ENCODE measurements around the gene TNKS2.
"Not testable (repeated sequence)": the region's sequence is repeated elsewhere in the genome, so short reads cannot be mapped to it uniquely, and the experiment has no call there.

TNKS2 gene

DNA sequence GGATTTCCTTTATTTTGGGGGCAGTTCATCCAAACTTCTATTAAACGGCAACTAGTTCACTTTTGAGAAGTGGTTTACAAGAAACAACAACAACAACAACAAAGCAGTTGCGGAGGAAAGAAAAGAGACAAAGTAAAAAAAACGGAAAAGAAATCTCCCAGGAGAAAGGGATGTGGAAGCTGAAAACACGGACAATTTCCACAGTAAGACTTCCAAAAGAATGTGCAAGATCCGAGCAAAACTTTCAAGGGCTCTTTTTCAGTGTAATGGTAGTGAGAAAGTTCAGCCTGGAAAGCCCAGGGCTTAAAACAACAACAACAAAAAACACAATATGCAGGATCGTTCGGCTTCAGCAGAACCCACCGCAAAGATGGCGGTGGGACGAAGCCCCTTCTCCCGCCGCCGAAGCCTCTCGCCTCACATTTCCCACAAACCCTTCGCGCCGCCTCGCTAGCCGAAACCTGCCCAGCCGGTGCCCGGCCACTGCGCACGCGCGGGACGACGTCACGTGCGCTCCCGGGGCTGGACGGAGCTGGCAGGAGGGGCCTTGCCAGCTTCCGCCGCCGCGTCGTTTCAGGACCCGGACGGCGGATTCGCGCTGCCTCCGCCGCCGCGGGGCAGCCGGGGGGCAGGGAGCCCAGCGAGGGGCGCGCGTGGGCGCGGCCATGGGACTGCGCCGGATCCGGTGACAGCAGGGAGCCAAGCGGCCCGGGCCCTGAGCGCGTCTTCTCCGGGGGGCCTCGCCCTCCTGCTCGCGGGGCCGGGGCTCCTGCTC lies at the start of gene TNKS2:
TNKS2 (plus strand) TSS at position 553 of the 775 bp plus-strand sequence. CDS start 265 bp downstream, outside the sequence.
- Histone ChIP-seq H3K4me2 (ENCODE audit: low read length) (peak within 1 kb of the TSS; percentile 79), H3K36me3 (ENCODE audit: control insufficient read depth, insufficient read depth, low read length) (no peaks in the 10 kb centered on the region), H3K79me2 (peaks cover 36% of the 10 kb centered on the region), H3K9me3 (ENCODE audit: control insufficient read depth, low read length) (no peaks in the 10 kb centered on the region), H3K9ac (peak within 1 kb of the TSS; percentile 58), H3K4me3 (ENCODE audit: low read depth, low read length) (peak within 1 kb of the TSS; percentile 90), H3K27me3 (ENCODE audit: control insufficient read depth, insufficient read depth, low read length) (no peaks in the 10 kb centered on the region), H3K27ac (peak within 1 kb of the TSS; percentile 88), H2AFZ (peak within 1 kb of the TSS; percentile 94), H3K4me1 (peaks cover 10% of the 10 kb centered on the region)
- TF ChIP-seq, protein P1, sequence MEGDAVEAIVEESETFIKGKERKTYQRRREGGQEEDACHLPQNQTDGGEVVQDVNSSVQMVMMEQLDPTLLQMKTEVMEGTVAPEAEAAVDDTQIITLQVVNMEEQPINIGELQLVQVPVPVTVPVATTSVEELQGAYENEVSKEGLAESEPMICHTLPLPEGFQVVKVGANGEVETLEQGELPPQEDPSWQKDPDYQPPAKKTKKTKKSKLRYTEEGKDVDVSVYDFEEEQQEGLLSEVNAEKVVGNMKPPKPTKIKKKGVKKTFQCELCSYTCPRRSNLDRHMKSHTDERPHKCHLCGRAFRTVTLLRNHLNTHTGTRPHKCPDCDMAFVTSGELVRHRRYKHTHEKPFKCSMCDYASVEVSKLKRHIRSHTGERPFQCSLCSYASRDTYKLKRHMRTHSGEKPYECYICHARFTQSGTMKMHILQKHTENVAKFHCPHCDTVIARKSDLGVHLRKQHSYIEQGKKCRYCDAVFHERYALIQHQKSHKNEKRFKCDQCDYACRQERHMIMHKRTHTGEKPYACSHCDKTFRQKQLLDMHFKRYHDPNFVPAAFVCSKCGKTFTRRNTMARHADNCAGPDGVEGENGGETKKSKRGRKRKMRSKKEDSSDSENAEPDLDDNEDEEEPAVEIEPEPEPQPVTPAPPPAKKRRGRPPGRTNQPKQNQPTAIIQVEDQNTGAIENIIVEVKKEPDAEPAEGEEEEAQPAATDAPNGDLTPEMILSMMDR (IDR thresholded peaks at IDR 0.05), result peak; percentile 9

DNA sequence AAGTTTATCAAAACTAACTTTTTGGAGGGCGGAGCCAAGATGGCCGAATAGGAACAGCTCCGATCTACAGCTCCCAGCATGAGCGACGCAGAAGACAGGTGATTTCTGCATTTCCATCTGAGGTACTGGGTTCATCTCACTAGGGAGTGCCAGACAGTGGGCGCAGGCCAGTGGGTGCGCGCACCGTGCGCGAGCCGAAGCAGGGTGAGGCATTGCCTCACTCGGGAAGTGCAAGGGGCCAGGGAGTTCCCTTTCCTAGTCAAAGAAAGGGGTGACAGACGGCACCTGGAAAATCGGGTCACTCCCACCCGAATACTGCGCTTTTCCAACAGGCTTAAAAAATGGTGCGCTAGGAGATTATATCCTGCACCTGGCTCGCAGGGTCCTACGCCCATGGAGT lies 48.6 kb upstream of the TNKS2 start:
- H3K27ac ChIP-seq; H3K9me3 ChIP-seq (ENCODE audit: control insufficient read depth, low read length); H3K4me1 ChIP-seq; H3K36me3 ChIP-seq (ENCODE audit: control insufficient read depth, insufficient read depth, low read length); H3K4me3 ChIP-seq (ENCODE audit: low read depth, low read length); H3K4me2 ChIP-seq (ENCODE audit: low read length); H3K27me3 ChIP-seq (ENCODE audit: control insufficient read depth, insufficient read depth, low read length); H3K9ac ChIP-seq; H3K79me2 ChIP-seq; H2AFZ ChIP-seq: not testable (repeated sequence)

DNA sequence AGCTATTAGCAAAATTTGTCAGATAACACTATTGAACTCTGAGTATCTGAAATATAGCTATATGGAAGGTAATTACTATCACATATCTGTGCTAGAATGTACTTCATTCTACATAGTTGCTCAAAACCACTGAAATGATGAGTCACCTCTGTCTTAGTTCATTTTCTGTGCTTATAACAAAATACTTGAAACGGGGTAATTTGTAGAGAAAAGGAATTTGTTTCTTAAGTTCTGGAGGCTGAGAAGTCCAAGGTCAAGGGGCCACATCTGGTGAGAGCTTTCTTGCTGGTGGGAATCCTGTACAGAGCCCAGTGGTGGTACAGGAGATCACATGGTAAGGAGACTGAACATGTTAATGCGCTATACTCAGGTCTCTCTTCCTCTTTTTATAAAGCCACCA lies 41.9 kb upstream of the TNKS2 start:
- TF ChIP-seq, protein P1 (IDR thresholded peaks at IDR 0.05), result no peak
- Histone ChIP-seq H3K79me2 (no peaks in the 10 kb centered on the region), H2AFZ (no peak overlapping the region), H3K4me1 (no peaks in the 10 kb centered on the region), H3K9me3 (ENCODE audit: control insufficient read depth, low read length) (no peaks in the 10 kb centered on the region), H3K9ac (no peak overlapping the region), H3K27ac (no peak overlapping the region), H3K36me3 (ENCODE audit: control insufficient read depth, insufficient read depth, low read length) (no peaks in the 10 kb centered on the region), H3K4me3 (ENCODE audit: low read depth, low read length) (no peak overlapping the region), H3K4me2 (ENCODE audit: low read length) (no peak overlapping the region), H3K27me3 (ENCODE audit: control insufficient read depth, insufficient read depth, low read length) (no peaks in the 10 kb centered on the region)

DNA sequence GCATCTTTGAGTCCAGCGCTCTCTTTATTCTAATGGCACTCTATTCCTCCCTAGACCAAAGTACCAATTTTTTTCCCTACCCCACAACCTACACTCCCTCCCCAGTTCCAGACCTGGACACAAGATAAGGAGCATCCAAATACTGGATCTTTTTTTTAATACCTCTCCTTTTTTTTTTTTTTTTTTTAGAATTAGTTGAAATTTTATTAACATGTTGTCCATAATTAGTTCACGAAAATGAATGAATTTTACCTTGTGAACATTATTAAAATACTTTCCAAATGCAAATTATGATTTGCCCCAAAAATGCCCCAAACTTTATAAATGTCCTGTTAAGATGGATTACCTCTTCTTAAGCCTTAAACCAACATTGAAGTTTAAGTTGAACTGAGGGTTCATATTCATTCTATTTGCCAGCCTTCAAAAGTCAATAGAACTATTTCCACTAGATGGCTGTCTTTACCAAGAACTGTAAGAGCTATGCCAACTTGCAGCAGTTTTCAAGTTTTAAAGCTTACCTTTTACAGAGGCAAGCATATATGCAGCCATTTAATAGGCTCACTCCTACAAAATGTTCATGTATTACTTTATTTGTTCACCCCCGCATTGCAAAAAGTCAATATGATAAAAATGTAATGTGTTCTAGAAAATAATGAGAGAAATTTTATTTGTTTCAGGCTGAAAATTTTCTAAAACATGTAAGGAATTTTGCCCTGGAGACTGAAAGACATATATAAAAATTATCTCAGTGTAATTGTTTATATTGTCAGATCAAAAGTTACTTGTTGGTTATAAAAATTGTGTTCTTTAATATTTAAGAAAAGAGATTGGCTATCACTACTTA lies 39.7 kb upstream of the TNKS2 start:
- no peak overlapping the region for H3K27ac ChIP-seq
- no peaks in the 10 kb centered on the region for H3K36me3 ChIP-seq (ENCODE audit: control insufficient read depth, insufficient read depth, low read length)
- H3K4me2 ChIP-seq (ENCODE audit: low read length), result no peak overlapping the region
- H3K9me3 ChIP-seq (ENCODE audit: control insufficient read depth, low read length), result no peaks in the 10 kb centered on the region
- H3K79me2 ChIP-seq, result no peaks in the 10 kb centered on the region
- TF ChIP-seq, protein P1 (IDR thresholded peaks at IDR 0.05), result peak; percentile 56
- H3K27me3 ChIP-seq (ENCODE audit: control insufficient read depth, insufficient read depth, low read length), result no peaks in the 10 kb centered on the region
- no peaks in the 10 kb centered on the region for H3K4me1 ChIP-seq
- no peak overlapping the region for H3K4me3 ChIP-seq (ENCODE audit: low read depth, low read length)
- no peak overlapping the region for H3K9ac ChIP-seq
- H2AFZ ChIP-seq, result no peak overlapping the region

DNA sequence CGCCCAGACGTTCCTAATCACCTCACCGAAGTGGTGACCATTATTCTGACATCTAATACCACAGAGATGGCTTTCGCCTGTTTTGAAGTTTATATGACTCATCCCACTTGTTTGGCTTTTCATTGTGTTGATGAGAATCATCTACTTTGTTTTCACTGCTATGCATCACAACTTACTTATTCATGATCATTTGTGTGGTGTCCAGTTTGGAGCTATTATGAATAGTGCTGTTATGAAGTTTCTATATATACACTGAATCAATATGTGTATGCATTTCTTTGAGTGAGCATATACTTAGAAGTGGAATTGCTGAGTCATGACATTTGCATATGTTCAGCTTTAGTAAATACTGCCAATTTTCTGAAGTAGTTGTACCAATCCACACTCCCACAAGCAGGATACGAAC lies 38.6 kb upstream of the TNKS2 start:
- Histone ChIP-seq H3K27ac (no peak overlapping the region), H3K4me3 (ENCODE audit: low read depth, low read length) (no peak overlapping the region), H3K79me2 (no peaks in the 10 kb centered on the region), H3K36me3 (ENCODE audit: control insufficient read depth, insufficient read depth, low read length) (no peaks in the 10 kb centered on the region), H3K4me2 (ENCODE audit: low read length) (no peak overlapping the region), H3K9ac (no peak overlapping the region), H3K4me1 (no peaks in the 10 kb centered on the region), H3K9me3 (ENCODE audit: control insufficient read depth, low read length) (no peaks in the 10 kb centered on the region), H3K27me3 (ENCODE audit: control insufficient read depth, insufficient read depth, low read length) (no peaks in the 10 kb centered on the region), H2AFZ (no peak overlapping the region)
- TF ChIP-seq, protein P1 (IDR thresholded peaks at IDR 0.05), result no peak
